ENCODE measurements around the gene C20orf96.
"Not testable (repeated sequence)": the region's sequence is repeated elsewhere in the genome, so short reads cannot be mapped to it uniquely, and the experiment has no call there.

Gene C20orf96

DNA sequence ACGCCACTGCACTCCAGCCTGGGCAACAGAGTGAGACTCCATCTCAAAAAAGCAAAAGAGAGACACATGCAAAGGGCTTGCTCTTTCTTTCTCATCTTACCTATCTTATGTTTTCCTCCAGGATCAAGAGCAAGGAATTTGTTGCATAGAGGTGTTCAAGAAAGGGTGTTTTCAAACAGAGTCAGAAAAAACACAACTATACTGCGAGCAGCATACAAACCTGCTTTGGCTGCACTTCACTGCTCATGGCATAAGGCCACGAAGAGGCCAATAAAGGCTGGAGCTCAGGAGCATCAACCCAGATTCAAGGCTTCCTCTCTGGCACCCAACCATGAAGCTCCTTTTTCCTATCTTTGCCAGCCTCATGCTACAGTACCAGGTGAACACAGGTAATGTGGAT lies 63.6 kb downstream of the C20orf96 start, which contains the start of gene DEFB129:
TSS of gene DEFB129 (plus strand) at position 301 of the 400 bp plus-strand sequence. CDS start at position 332, 31 bp downstream.
- no peak for DNase-seq

DNA sequence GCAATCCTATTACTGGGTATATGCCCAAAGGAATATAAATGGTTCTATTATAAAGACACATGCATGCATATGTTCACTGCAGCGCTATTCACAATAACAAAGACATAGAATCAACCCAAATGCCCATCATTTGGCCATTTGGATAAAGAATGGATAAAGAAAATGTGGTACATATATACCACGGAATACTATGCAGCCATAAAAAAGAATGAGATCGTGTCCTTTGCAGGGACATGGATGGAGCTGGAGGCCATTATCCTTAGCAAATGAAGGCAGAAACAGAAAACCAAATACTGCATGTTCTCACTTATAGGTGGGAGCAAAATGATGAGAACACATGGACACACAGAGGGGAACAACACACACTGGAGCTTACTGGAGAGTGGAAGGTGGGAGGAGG lies 64.7 kb downstream of the C20orf96 start:
- DNase-seq: not testable (repeated sequence)

DNA sequence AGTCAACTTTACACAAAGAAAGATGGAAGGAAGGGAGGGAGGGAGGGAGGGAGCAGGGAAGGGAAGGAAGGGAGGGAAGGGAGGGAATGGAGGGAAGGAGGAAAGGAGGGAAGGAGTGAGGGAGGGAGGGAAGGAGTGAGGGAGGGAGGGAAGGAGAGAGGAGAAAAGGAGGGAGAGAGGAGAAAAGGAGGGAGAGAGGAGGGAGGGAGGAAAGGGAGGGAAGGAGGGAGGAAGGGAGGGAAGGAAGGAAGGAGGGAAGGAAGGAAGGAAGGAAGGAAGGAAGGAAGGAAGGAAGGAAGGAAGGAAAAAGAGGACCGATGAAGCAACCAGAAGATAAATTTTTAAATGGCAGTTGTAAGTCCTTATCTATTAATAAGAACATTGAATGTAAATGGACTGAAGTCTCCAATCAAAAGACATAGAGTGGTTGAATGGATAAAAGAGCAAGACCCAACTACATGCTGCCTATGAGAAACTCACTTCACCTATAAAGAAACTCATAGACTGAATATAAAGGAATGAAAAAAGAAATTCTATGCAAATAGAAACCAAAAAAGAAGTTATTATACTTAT lies 69.2 kb downstream of the C20orf96 start:
- DNase-seq: no peak
